Fibroblast of pulmonary artery (primary cell): ENCODE data around the gene C19orf18.
"Not testable (repeated sequence)": the region's sequence is repeated elsewhere in the genome, so short reads cannot be mapped to it uniquely, and the experiment has no call there.

Experiments used
- DNase-seq: peaks from one replicate; pipeline ENCODE4 v3.0.0-alpha.2; 2010; ENCODE audit warnings: low read depth
- H3K4me3 ChIP-seq: replicated peaks from 2 replicates; pipeline ENCODE4 v1.5.1; 2011; ENCODE audit warnings: low read depth, mild to moderate bottlenecking, control low read depth, low read length, moderate library complexity
- TF ChIP-seq, protein P1 (sequence below): IDR thresholded peaks from 2 replicates; pipeline ENCODE4 v1.5.1; 2011; ENCODE audit warnings: mild to moderate bottlenecking, control low read depth, low read length, inconsistent platforms; ENCODE audit errors: missing control alignments

Gene C19orf18

DNA sequence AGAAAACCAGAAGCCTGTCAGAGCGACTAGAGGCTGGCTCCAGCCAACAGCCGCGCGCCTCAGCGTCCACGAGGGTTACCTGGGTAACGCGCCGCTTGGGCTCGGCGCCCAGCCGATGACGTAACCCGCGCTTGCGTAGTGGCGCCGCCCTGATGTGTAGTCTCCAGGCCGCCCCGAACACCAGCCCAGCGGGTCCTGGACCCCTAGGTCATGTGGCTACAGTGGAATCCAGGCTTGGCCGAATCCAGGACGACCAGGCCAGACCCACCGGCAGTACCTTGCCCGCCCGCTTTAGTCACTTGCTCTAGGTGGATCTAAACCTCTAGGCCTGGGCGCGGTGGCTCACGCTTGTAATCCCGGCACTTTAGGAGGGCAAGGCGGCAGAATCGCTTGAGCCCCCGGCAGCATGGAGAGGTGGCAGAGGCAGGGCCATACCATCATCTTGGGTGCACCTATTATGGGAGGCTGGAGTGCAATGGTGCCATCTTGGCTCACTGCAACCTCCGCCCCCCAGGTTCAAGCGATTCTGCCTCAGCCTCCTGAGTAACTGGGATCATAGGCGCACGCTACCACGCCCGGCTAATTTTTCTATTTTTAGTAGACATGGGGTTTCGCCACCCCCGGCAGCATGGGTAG, 35.5 kb upstream of the C19orf18 start:
- TF ChIP-seq, protein P1, sequence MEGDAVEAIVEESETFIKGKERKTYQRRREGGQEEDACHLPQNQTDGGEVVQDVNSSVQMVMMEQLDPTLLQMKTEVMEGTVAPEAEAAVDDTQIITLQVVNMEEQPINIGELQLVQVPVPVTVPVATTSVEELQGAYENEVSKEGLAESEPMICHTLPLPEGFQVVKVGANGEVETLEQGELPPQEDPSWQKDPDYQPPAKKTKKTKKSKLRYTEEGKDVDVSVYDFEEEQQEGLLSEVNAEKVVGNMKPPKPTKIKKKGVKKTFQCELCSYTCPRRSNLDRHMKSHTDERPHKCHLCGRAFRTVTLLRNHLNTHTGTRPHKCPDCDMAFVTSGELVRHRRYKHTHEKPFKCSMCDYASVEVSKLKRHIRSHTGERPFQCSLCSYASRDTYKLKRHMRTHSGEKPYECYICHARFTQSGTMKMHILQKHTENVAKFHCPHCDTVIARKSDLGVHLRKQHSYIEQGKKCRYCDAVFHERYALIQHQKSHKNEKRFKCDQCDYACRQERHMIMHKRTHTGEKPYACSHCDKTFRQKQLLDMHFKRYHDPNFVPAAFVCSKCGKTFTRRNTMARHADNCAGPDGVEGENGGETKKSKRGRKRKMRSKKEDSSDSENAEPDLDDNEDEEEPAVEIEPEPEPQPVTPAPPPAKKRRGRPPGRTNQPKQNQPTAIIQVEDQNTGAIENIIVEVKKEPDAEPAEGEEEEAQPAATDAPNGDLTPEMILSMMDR, result no peak
- peak overlapping the region; percentile 49 for H3K4me3 ChIP-seq
- DNase-seq, result peak; percentile 86

DNA sequence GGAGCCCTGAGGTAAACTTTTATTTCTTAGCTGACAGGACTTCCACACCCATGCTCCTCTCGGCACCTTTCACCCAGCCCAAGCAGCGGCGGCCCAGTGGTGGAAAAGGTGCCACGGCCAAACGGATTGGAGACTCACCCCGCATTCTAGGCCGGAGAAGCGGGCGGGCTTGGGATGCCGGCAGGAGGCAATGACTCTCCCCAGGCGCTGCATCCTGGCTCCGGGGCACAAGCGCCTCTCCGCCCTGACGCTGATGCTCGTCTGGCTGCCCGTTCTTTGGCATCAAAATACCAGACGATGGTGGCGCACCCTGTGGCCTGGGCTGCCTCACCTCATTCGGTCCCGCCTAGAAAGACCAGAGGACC, 34.9 kb upstream of the C19orf18 start:
- H3K4me3 ChIP-seq, result peak overlapping the region; percentile 49
- TF ChIP-seq, protein P1, result no peak
- DNase-seq, result no peak

DNA sequence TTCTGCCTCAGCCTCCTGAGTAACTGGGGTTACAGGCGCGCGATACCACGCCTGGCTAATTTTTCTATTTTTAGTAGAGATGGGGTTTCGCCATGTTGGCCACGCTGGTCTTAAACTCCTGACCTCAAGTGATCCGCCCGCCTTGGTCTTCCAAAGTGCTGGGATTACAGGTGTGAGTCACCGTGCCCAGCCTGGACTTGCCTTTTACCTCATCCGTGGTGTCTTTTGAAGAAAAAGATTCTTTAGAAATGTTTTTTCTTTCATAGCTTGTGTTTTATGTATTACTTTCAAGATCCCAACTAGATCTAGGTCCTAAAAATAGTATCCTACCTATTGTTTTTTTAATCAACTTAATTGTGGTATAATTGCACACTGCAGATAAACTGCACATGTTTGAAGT, 34.5 kb upstream of the C19orf18 start:
- not testable (repeated sequence) for H3K4me3 ChIP-seq

DNA sequence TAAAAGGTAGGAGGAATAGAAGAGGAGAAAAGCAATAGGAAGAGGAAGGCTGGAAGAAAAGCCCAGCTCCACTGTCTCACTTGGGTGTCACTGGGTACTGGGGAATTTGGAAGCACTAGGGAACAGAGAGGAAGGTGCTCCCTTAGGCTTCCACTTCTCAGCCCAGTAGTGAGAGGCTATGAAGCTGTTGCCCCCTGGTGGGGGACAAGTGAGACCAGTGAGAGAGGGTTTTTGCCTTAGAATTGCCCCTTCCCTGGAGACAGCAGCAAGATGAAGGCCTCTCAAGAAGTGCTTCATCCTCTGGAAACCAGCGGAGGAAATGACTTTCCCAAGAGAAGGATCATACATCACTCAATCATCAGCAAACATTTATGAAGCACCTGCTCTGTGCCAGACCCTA, 33.0 kb upstream of the C19orf18 start:
- no peak overlapping the region for H3K4me3 ChIP-seq
- peak; percentile 7 for DNase-seq
- TF ChIP-seq, protein P1, result no peak

More for the DNA sequence above, 34.5 kb upstream of the C19orf18 start:
- DNase-seq, result not testable (repeated sequence)

DNA sequence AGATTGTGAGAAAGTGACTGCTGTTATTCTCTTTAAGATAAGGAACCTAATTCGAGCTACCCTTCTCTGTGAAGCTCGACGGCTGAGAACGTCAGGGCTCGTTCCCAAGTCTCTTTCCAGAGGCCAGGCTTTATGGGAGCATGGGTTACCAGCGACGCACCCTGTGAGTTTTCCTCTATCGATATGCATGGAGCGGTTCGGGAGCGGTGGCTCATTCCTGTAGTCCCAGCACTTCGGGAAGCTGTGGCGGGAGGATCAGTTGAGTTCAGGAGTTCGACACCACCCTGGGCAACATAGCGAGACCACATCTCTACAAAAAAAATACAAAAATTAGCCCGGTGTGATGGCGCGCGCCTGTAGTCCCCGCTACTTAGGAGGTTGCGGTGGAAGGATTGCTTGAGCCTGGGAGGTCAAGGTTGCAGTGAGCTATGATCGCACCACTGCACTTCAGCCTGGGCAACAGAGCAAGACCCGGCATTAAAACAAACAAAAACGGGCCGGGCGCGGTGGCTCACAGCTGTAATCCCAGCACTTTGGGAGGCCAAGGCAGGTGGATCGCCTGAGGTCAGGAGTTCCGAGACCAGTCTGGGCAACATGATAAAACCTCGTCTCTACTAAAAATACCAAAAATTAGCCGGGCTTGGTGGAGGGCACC, 29.0 kb upstream of the C19orf18 start:
- no peak for DNase-seq
- H3K4me3 ChIP-seq, result peak overlapping the region; percentile 87
- TF ChIP-seq, protein P1, result no peak

DNA sequence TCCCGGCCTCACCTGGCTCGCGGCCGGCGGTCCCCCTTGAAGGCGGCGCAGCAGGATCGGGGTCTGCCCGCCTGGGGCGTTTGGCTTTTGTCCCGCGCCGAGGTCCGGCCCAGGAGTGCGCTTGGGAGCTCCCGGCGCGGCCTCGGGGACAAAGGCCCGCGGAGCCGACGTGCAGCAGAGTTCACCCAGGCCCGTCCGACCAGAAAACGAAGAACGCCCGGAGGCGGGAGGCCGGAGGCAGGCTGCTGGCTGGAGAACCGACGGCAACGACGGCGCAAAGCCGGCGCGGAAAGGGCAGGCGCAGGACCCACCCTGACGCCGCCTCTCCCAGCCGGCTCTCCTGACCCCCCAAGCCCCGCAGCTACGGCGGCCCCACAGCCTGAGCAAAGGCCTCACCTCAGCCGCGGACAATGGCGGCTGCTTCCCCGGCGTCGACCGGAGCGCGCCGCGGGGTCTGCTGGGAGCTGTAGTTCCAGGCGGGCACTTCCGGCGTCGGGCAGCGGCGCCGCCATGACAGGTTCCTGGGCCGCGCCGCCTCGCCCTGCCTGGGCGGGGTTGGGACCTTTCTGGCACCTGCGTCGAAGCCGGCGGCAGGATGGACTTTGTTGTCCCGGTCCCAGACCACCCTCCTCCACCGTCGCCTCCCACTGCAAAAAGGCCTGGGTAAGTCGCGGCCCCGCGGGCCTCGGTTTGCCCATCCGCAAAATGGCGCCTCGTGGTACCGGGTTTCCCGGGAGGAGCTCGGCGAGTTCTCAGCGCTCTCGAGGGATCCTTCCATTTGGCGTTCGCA, 28.2 kb upstream of the C19orf18 start, which contains the start of gene ZNF606:
ZNF606 (minus strand) TSS at position 437 of the 790 bp plus-strand sequence. CDS start 1,501 bp downstream, outside the sequence.
- TF ChIP-seq, protein P1, result no peak
- DNase-seq, result peak; percentile 89
- H3K4me3 ChIP-seq, result peak within 1 kb of the TSS; percentile 87

DNA sequence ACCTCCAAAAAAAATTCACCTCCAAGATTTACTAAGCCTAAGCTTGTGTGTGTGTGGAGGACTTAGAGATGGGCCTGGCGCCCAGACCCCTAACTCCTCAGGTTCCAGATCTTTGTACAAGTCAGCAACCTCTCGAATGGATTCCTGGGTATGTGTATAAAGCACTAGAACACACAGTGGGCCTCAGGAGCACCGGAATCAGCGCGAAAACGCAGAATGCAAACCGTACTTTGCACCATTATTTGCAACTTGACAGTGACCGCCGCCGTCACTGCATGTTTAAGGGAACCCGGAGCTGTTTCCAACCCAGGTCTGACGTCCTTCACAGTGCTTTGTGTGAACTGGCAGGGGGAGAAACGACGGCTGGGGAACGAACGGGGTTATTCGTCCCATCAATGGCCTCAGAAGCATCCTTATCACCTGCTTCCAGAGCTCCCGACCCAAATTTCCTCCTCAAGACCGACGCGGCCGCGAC, 27.6 kb upstream of the C19orf18 start:
- TF ChIP-seq, protein P1, result no peak
- DNase-seq, result peak; percentile 26
- peak overlapping the region; percentile 87 for H3K4me3 ChIP-seq
